ENCODE data around the gene CFAP65. TPM values are rescaled to one million over a fixed set of nuclear protein-coding genes. Genes with fewer than 3 reads are reported as not detected.

CFAP65 gene
- total and polyA plus RNA-seq, 2 of the 4 experiments (the other 2 are of a cell fraction), result not detected

DNA sequence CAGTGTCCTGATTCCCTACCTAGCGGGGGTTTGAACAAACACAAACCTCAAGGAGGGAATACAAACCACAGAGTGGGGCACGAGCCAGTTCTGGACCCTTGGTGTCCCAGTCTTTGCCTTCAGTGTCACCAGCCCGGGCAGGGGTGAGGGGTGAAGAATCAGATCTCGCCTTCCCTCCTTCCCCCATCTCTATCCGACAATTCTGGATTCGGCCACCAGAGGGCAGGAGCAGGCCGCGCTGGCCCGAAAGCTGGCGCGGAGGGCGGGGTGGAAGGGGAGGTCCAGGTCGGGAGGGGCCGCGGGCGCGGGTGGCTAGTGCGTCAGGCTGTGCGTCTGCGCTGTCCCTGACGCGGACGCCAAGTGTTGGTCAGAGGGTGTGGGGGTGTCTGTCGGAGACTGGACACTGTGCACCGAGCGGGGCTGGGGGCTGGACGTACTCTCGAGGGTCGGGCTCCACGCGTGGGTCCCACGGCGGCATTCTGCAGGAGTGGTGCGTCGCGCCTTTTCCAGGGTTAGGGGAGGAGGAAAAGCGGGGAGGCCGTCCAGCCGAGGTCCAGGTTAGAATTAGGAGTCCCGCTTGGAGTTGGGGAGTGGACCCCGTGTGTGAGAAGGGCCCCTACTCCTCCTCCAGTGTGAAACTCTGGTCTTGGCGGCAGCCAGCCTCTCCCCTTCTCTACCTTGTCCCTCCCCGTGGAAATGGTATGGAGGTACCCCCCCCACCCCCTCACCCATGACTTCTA is 45.2 kb downstream of the CFAP65 start (continued):
- no peak for TF ChIP-seq RCOR1 (IDR thresholded peaks at IDR 0.05; ENCODE audit: insufficient replicate concordance, low read length)
- peak; percentile 98 for TF ChIP-seq MAZ (IDR thresholded peaks at IDR 0.05; ENCODE audit: borderline replicate concordance, low read depth, low read length)

DNA sequence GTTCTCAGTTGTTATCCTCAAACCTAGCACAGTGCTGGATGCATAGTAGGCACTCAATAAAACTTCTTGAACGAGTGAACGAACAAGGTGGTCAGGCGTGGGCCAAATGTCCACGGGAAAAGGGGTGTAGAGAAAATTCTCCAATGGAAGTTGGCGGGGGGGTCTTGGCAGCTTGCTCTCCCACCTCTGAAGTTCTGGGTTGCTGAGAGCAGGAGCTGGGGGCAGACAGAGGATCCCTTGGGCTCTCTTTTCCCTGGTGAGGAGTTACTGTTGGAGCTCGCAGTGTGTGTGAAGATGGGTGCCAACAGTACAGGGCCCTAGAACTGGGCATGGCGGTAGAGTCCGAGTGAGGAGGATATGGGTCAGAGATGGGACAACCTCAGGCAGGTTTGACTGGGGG is 45.8 kb downstream of the CFAP65 start:
- H3K4me3 ChIP-seq (ENCODE audit: insufficient read depth, low read depth, low read length), result no peak overlapping the region
- no peak overlapping the region for H4K5ac ChIP-seq (ENCODE audit: low read depth, low read length)
- H3K36me3 ChIP-seq (ENCODE audit: control insufficient read depth, insufficient read depth, low read length), result no peaks in the 10 kb centered on the region
- H3K4me1 ChIP-seq (ENCODE audit: control insufficient read depth, insufficient read depth, low read length), result no peaks in the 10 kb centered on the region; the same call in 1 of the 2 replicates
- H3K14ac ChIP-seq (replicated peaks; ENCODE audit: low read depth, low read length), result no peak overlapping the region
- H3K23ac ChIP-seq (ENCODE audit: low read depth, low read length), result no peak overlapping the region
- ChIA-PET POLR2A (ENCODE audit: unreplicated experiment) (no interaction called here), CTCF (interaction anchor here (1.0 to 1.9 kb wide), 4 partner anchors 16 to 299 kb away, joined by 3 to 8 read pairs (median 3); no protein-coding TSS in a partner anchor)
- no peaks in the 10 kb centered on the region for H3K79me1 ChIP-seq (ENCODE audit: low read depth in 1 of 2, low read length in 2 of 2)
- H2AK9ac ChIP-seq (replicated peaks; ENCODE audit: low read depth, low read length, poor library complexity), result no peak overlapping the region
- ATAC-seq (ENCODE audit: low read depth), result no peak
- H3K9ac ChIP-seq (ENCODE audit: low read depth, low read length), result no peak overlapping the region
- WGBS, 2 experiments (ENCODE audit: extremely low coverage in 2 of 2, insufficient read length in 1 of 2), result 26% methylated on average over 5 of the region's 8 CpGs; no CpG with 5 or more reads in 1 of the 2 experiments
- no peak overlapping the region for H2BK20ac ChIP-seq (ENCODE audit: low read depth, low read length)
- H3K18ac ChIP-seq (ENCODE audit: low read depth, low read length), result no peak overlapping the region
- no peak overlapping the region for H3K4me2 ChIP-seq (ENCODE audit: low read depth, low read length)
- H3K9me3 ChIP-seq (ENCODE audit: control insufficient read depth, insufficient read depth, low read length), result no peaks in the 10 kb centered on the region
- dilution Hi-C loops (cut with HindIII; ENCODE audit: low sequenced_read_pairs, unreplicated experiment) (no loop called here), in situ Hi-C loops (cut with MboI; ENCODE audit: low sequenced_read_pairs) (no loop called here), intact Hi-C loops (cut with micrococcal nuclease) (no loop called here)
- peaks cover 85% of the 10 kb centered on the region for H3K27me3 ChIP-seq (ENCODE audit: control insufficient read depth, insufficient read depth, low read length)
- no peak overlapping the region for H3K4ac ChIP-seq (ENCODE audit: low read depth, low read length)
- no peak overlapping the region for H4K8ac ChIP-seq (ENCODE audit: low read depth in 2 of 2, low read length in 2 of 2)
- H2AK5ac ChIP-seq (ENCODE audit: low read depth, low read length), result no peak overlapping the region
- no peak overlapping the region for H3K27ac ChIP-seq (ENCODE audit: insufficient read depth, low read length)
- H2BK5ac ChIP-seq (ENCODE audit: low read depth, low read length, poor library complexity, severe bottlenecking), result no peak overlapping the region
- no peaks in the 10 kb centered on the region; the same call in 1 of the 2 replicates for H4K20me1 ChIP-seq (ENCODE audit: insufficient read depth, low read length)
- no peak overlapping the region for H2BK120ac ChIP-seq (ENCODE audit: low read depth, low read length)
- peaks cover 3% of the 10 kb centered on the region; the same call in 1 of the 2 replicates for H3K9me1 ChIP-seq (ENCODE audit: insufficient read depth, low read length)
- H2AFZ ChIP-seq (replicated peaks; ENCODE audit: low read length, poor library complexity), result no peak overlapping the region
- H2BK15ac ChIP-seq (ENCODE audit: low read depth, low read length), result no peak overlapping the region
- no TSS peak for BruUV-seq (replicated peaks)
- no peak overlapping the region for H3K56ac ChIP-seq (ENCODE audit: extremely low read depth, insufficient read depth, low read length)
- no peak for DNase-seq
- H4K91ac ChIP-seq (ENCODE audit: insufficient read depth, low read depth, low read length), result no peak overlapping the region
- TF ChIP-seq CHD1 (IDR thresholded peaks at IDR 0.05; ENCODE audit: low read depth, low read length) (no peak), FOS (IDR thresholded peaks at IDR 0.05; ENCODE audit: low read depth, low read length) (no peak), SMC3 (IDR thresholded peaks at IDR 0.05; ENCODE audit: low read depth, low read length) (no peak), MAFK (IDR thresholded peaks at IDR 0.05; ENCODE audit: low read depth, low read length) (no peak), CEBPB (IDR thresholded peaks at IDR 0.05; ENCODE audit: low read depth, low read length) (no peak), NFE2L2 (IDR thresholded peaks at IDR 0.05; ENCODE audit: low read depth, low read length) (no peak), POLR2A (IDR thresholded peaks at IDR 0.05; ENCODE audit: low read depth, low read length) (no peak), MXI1 (IDR thresholded peaks at IDR 0.05; ENCODE audit: borderline replicate concordance, low read depth, low read length) (no peak)
- TF ChIP-seq, protein P1, sequence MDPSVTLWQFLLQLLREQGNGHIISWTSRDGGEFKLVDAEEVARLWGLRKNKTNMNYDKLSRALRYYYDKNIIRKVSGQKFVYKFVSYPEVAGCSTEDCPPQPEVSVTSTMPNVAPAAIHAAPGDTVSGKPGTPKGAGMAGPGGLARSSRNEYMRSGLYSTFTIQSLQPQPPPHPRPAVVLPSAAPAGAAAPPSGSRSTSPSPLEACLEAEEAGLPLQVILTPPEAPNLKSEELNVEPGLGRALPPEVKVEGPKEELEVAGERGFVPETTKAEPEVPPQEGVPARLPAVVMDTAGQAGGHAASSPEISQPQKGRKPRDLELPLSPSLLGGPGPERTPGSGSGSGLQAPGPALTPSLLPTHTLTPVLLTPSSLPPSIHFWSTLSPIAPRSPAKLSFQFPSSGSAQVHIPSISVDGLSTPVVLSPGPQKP (IDR thresholded peaks at IDR 0.05; ENCODE audit: borderline replicate concordance, low read depth, low read length), result no peak
- TF ChIP-seq, protein P2, sequence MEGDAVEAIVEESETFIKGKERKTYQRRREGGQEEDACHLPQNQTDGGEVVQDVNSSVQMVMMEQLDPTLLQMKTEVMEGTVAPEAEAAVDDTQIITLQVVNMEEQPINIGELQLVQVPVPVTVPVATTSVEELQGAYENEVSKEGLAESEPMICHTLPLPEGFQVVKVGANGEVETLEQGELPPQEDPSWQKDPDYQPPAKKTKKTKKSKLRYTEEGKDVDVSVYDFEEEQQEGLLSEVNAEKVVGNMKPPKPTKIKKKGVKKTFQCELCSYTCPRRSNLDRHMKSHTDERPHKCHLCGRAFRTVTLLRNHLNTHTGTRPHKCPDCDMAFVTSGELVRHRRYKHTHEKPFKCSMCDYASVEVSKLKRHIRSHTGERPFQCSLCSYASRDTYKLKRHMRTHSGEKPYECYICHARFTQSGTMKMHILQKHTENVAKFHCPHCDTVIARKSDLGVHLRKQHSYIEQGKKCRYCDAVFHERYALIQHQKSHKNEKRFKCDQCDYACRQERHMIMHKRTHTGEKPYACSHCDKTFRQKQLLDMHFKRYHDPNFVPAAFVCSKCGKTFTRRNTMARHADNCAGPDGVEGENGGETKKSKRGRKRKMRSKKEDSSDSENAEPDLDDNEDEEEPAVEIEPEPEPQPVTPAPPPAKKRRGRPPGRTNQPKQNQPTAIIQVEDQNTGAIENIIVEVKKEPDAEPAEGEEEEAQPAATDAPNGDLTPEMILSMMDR (conservative IDR thresholded peaks at IDR 0.05; ENCODE audit: low read depth, low read length), result no peak
- TF ChIP-seq, protein P3, sequence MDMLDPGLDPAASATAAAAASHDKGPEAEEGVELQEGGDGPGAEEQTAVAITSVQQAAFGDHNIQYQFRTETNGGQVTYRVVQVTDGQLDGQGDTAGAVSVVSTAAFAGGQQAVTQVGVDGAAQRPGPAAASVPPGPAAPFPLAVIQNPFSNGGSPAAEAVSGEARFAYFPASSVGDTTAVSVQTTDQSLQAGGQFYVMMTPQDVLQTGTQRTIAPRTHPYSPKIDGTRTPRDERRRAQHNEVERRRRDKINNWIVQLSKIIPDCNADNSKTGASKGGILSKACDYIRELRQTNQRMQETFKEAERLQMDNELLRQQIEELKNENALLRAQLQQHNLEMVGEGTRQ (IDR thresholded peaks at IDR 0.05; ENCODE audit: low read depth, low read length), result no peak

Data from IMR-90 (cell line).